WTC11 (cell line): ENCODE measurements around the gene MVK. TPM values are rescaled to one million over a fixed set of nuclear protein-coding genes. Genes with fewer than 3 reads are reported as not detected.

ENCODE experiments used
- ATAC-seq: fragments of 200-7000 bp; cut with Tn5 transposase; 2 replicates; pipeline ENCODE4 v1.10.0; 2021; ENCODE audit warnings: mild to moderate bottlenecking, moderate library complexity
- CTCF ChIA-PET: fragments of 300-600 bp; sonication (Branson Sonifier 250); formaldehyde crosslinking; loops from one replicate; lab custom pipeline; 2021; ENCODE audit warnings: antibody characterized with exemption; lab: Charles Lee
- POLR2A ChIA-PET: fragments of 350-600 bp; sonication (Branson Sonifier 250); formaldehyde crosslinking; loops from one replicate; lab custom pipeline; 2021; ENCODE audit warnings: antibody characterized with exemption; lab: Charles Lee
- DNase-seq: peaks from one replicate; pipeline ENCODE4 v3.0.0; 2021; ENCODE audit warnings: low spot score
- H3K27ac Mint-ChIP-seq: 2 replicates; pipeline ENCODE4 v1.8.0; 2021; ENCODE audit warnings: mixed read lengths
- H3K27me3 Mint-ChIP-seq: 2 replicates; pipeline ENCODE4 v1.8.0; 2021; ENCODE audit warnings: low read depth, mild to moderate bottlenecking, moderate library complexity, mixed read lengths
- H3K36me3 Mint-ChIP-seq: 2 replicates; pipeline ENCODE4 v1.8.0; 2021; ENCODE audit warnings: mixed read lengths
- H3K4me1 Mint-ChIP-seq: 2 replicates; pipeline ENCODE4 v1.8.0; 2022; ENCODE audit warnings: mixed read lengths
- H3K4me3 Mint-ChIP-seq: 2 replicates; pipeline ENCODE4 v1.8.0; 2021; ENCODE audit warnings: mild to moderate bottlenecking, moderate library complexity, mixed read lengths
- H3K9me3 Mint-ChIP-seq: 2 replicates; pipeline ENCODE4 v1.8.0; 2021; ENCODE audit warnings: mixed read lengths
- ATF3 ChIP-seq: sonication (generic); formaldehyde crosslinking; conservative IDR thresholded peaks from 2 replicates; pipeline ENCODE4 v1.8.1; 2022; ENCODE audit warnings: mild to moderate bottlenecking, missing genetic modification reagents
- CREB1 ChIP-seq: sonication (generic); formaldehyde crosslinking; IDR thresholded peaks from 2 replicates; pipeline ENCODE4 v1.8.0; 2023; ENCODE audit warnings: mild to moderate bottlenecking, missing genetic modification reagents
- FOXJ3 ChIP-seq: sonication (generic); formaldehyde crosslinking; IDR thresholded peaks from 2 replicates; pipeline ENCODE4 v1.9.0; 2021; ENCODE audit warnings: missing genetic modification reagents, mild to moderate bottlenecking, borderline replicate concordance
- IRF2 ChIP-seq: sonication (generic); formaldehyde crosslinking; IDR thresholded peaks from 2 replicates; pipeline ENCODE4 v1.8.0; 2022; ENCODE audit warnings: low read depth, missing genetic modification reagents, borderline replicate concordance
- JUN ChIP-seq: sonication (generic); formaldehyde crosslinking; IDR thresholded peaks from 2 replicates; pipeline ENCODE4 v1.8.0; 2023; ENCODE audit warnings: mild to moderate bottlenecking, missing genetic modification reagents
- MAX ChIP-seq: sonication (generic); formaldehyde crosslinking; IDR thresholded peaks from 2 replicates; pipeline ENCODE4 v1.8.0; 2022; ENCODE audit warnings: mild to moderate bottlenecking, missing genetic modification reagents
- MLX ChIP-seq: sonication (generic); formaldehyde crosslinking; IDR thresholded peaks from 2 replicates; pipeline ENCODE4 v1.8.1; 2023; ENCODE audit warnings: mild to moderate bottlenecking, missing genetic modification reagents, moderate library complexity
- NFATC4 ChIP-seq: fragments of 250-450 bp; sonication (Bioruptor Pico); IDR thresholded peaks from 2 replicates; pipeline ENCODE4 v1.9.0; 2021; ENCODE audit warnings: mild to moderate bottlenecking
- NR1H2 ChIP-seq: sonication (generic); formaldehyde crosslinking; IDR thresholded peaks from 2 replicates; pipeline ENCODE4 v1.9.0; 2021; ENCODE audit warnings: mild to moderate bottlenecking, moderate library complexity, missing genetic modification reagents
- PRDM15 ChIP-seq: sonication (generic); formaldehyde crosslinking; IDR thresholded peaks from 2 replicates; pipeline ENCODE4 v1.8.0; 2022; ENCODE audit warnings: missing genetic modification reagents
- SMAD3 ChIP-seq: sonication (generic); formaldehyde crosslinking; IDR thresholded peaks from 2 replicates; pipeline ENCODE4 v1.8.0; 2022; ENCODE audit warnings: missing genetic modification reagents, mild to moderate bottlenecking, borderline replicate concordance
- SP1 ChIP-seq: sonication (generic); formaldehyde crosslinking; conservative IDR thresholded peaks from 2 replicates; pipeline ENCODE4 v1.8.1; 2022; ENCODE audit warnings: missing genetic modification reagents
- TEAD1 ChIP-seq: sonication (generic); formaldehyde crosslinking; IDR thresholded peaks from 2 replicates; pipeline ENCODE4 v1.8.0; 2022; ENCODE audit warnings: mild to moderate bottlenecking, missing genetic modification reagents
- TP53 ChIP-seq: sonication (generic); formaldehyde crosslinking; IDR thresholded peaks from 2 replicates; pipeline ENCODE4 v1.8.1; 2023; ENCODE audit warnings: mild to moderate bottlenecking, missing genetic modification reagents
- ZNF232 ChIP-seq: sonication (generic); formaldehyde crosslinking; IDR thresholded peaks from 2 replicates; pipeline ENCODE4 v1.8.0; 2022; ENCODE audit warnings: mild to moderate bottlenecking, missing genetic modification reagents
- ZNF416 ChIP-seq: fragments of 250-450 bp; sonication (Bioruptor Pico); IDR thresholded peaks from 2 replicates; pipeline ENCODE4 v1.9.0; 2021; ENCODE audit warnings: mild to moderate bottlenecking, inconsistent platforms
- ZNF423 ChIP-seq: fragments of 250-450 bp; sonication (Bioruptor Pico); IDR thresholded peaks from 2 replicates; pipeline ENCODE4 v2.1.2; 2022; ENCODE audit warnings: mild to moderate bottlenecking, moderate library complexity
- total RNA-seq: library from RNA; stranded (reverse); gene quantifications from 3 replicates; pipeline ENCODE4 v1.2.3, GENCODE V29; 2021

MVK gene
- total RNA-seq, 1 experiment from 2014 or later: 13.2 TPM

GRCh38 chr12:109598428-109598854 lies 24.8 kb downstream of the MVK start:
- H3K36me3 Mint-ChIP-seq: no peaks in the 10 kb centered on the region
- H3K4me3 Mint-ChIP-seq: no peak overlapping the region
- POLR2A ChIA-PET: no interaction called here
- ATAC-seq (no peak), DNase-seq (no peak)
- H3K4me1 Mint-ChIP-seq: peaks cover 15% of the 10 kb centered on the region
- no peak for TF ChIP-seq SP1 (CRISPR knock-in tag)
- TF ChIP-seq ZNF423 (CRISPR knock-in tag): no peak
- no peak for TF ChIP-seq NR1H2 (CRISPR knock-in tag)
- TF ChIP-seq NFATC4 (CRISPR knock-in tag): no peak
- TF ChIP-seq TEAD1 (CRISPR knock-in tag): no peak
- CTCF ChIA-PET: interaction anchor here (0.6 to 5.1 kb wide), 64 partner anchors 8 to 313 kb away, joined by 3 to 108 read pairs (median 5); partner anchors contain the start of genes FAM222A, MMAB, MVK and TRPV4
- no peak overlapping the region for H3K27ac Mint-ChIP-seq
- no peaks in the 10 kb centered on the region for H3K9me3 Mint-ChIP-seq
- H3K27me3 Mint-ChIP-seq: no peaks in the 10 kb centered on the region

GRCh38 chr12:109599087-109599486 lies 25.5 kb downstream of the MVK start:
- ChIA-PET POLR2A (no interaction called here), CTCF (interaction anchor here (0.6 to 5.1 kb wide), 15 partner anchors 10 to 246 kb away, joined by 3 to 108 read pairs (median 8); partner anchors contain the start of gene FAM222A)
- no peak overlapping the region for H3K27ac Mint-ChIP-seq
- peaks cover 15% of the 10 kb centered on the region for H3K4me1 Mint-ChIP-seq
- no peak overlapping the region for H3K4me3 Mint-ChIP-seq
- no peaks in the 10 kb centered on the region for H3K9me3 Mint-ChIP-seq
- DNase-seq (no peak), ATAC-seq (no peak)
- H3K27me3 Mint-ChIP-seq: no peaks in the 10 kb centered on the region
- TF ChIP-seq PRDM15: no peak
- TF ChIP-seq CREB1: no peak
- no peak for TF ChIP-seq ZNF416
- no peak for TF ChIP-seq TP53 (CRISPR knock-in tag)
- TF ChIP-seq MLX (CRISPR knock-in tag): no peak
- TF ChIP-seq ZNF232 (CRISPR knock-in tag): no peak
- no peaks in the 10 kb centered on the region for H3K36me3 Mint-ChIP-seq

- Mint-ChIP-seq H3K9me3 (no peaks in the 10 kb centered on the region), H3K4me3 (no peak overlapping the region), H3K27me3 (no peaks in the 10 kb centered on the region), H3K36me3 (no peaks in the 10 kb centered on the region), H3K27ac (no peak overlapping the region), H3K4me1 (peaks cover 15% of the 10 kb centered on the region)
- POLR2A ChIA-PET: interaction anchor here (1.2 kb wide), 1 partner anchor 52 kb away, joined by 3 read pairs; no protein-coding TSS in a partner anchor
- ATAC-seq: no peak
- DNase-seq: no peak
- TF ChIP-seq CREB1 (no peak), ATF3 (CRISPR knock-in tag) (no peak), SMAD3 (CRISPR knock-in tag) (no peak), IRF2 (CRISPR knock-in tag) (no peak), JUN (CRISPR knock-in tag) (no peak), FOXJ3 (no peak), ZNF232 (CRISPR knock-in tag) (no peak), MAX (no peak), NFATC4 (CRISPR knock-in tag) (no peak)
- CTCF ChIA-PET: interaction anchor here (0.8 to 5.1 kb wide), 4 partner anchors 81 to 174 kb away, joined by 3 to 108 read pairs (median 21); no protein-coding TSS in a partner anchor
Observed at GRCh38 chr12:109600481-109600880, 26.9 kb downstream of the MVK start.
